Measurements from ENCODE around the gene PRKN.

DNA sequence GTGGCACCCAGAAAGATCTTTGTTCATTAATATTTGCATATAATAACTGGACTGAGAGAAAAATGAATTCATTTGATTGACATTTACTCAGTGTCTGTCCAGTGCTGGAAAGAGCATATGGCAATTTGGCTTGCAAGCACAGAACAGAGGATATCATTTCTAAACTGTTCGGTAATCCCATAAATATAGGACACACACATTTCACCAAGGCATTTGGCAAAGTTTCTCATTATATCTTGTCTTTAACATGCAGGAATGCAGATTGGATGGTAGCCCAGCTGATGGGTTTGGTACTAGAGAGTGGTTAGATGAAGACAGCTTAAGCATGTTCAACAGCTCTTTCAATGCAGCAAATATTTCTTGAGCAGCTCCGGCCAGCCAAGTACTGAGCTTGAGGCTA lies 259.2 kb downstream of the PRKN start:
- TF ChIP-seq, protein P1, sequence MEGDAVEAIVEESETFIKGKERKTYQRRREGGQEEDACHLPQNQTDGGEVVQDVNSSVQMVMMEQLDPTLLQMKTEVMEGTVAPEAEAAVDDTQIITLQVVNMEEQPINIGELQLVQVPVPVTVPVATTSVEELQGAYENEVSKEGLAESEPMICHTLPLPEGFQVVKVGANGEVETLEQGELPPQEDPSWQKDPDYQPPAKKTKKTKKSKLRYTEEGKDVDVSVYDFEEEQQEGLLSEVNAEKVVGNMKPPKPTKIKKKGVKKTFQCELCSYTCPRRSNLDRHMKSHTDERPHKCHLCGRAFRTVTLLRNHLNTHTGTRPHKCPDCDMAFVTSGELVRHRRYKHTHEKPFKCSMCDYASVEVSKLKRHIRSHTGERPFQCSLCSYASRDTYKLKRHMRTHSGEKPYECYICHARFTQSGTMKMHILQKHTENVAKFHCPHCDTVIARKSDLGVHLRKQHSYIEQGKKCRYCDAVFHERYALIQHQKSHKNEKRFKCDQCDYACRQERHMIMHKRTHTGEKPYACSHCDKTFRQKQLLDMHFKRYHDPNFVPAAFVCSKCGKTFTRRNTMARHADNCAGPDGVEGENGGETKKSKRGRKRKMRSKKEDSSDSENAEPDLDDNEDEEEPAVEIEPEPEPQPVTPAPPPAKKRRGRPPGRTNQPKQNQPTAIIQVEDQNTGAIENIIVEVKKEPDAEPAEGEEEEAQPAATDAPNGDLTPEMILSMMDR (IDR thresholded peaks at IDR 0.05; ENCODE audit: low read length): no peak
- TF ChIP-seq EZH2 (optimal IDR thresholded peaks at IDR 0.05; ENCODE audit: low read depth, low read length): no peak
